GM21528 (cell line): ENCODE data around the gene TXNIP.
"Not testable (repeated sequence)": the region's sequence is repeated elsewhere in the genome, so short reads cannot be mapped to it uniquely, and the experiment has no call there.

Experiments used
- ATAC-seq: cut with Tn5 transposase; IDR thresholded peaks from one replicate; pipeline ENCODE4 v1.9.1; 2021; ENCODE audit warnings: mild to moderate bottlenecking, moderate library complexity; ENCODE audit not compliant: unreplicated experiment, low FRiP score

TXNIP gene, protein sequence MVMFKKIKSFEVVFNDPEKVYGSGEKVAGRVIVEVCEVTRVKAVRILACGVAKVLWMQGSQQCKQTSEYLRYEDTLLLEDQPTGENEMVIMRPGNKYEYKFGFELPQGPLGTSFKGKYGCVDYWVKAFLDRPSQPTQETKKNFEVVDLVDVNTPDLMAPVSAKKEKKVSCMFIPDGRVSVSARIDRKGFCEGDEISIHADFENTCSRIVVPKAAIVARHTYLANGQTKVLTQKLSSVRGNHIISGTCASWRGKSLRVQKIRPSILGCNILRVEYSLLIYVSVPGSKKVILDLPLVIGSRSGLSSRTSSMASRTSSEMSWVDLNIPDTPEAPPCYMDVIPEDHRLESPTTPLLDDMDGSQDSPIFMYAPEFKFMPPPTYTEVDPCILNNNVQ

DNA sequence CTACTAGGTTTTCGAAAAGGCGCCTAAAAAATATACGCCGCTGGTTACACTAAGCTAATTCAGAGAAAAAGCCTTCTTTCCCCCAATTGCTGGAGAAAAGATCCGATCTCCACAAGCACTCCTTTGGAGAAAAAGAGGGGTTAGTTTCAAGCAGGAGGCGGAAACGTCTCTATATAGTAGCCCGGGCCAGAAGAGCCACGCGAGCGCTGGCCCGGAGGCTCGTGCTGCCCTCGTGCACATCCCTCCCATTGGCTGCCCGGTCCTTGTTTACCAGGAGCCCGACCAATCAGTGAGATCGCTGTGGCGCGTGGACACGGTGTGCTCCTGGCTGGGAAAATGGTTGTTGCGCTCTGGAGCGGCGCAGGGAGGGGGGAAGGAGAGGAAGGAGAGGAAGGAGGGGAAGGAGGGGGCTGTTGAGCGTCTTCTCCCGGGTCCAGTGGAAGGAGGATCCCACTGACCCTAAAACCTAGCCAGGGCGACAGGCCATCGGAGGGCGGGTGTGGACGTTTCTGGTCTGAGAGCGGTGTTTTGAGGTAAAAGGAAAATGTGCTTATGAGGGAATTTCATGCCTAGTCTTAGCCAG, at the start of gene TXNIP:
Gene TXNIP, minus strand, starts transcription at position 147 of the 583 bp plus-strand sequence. CDS start 313 bp downstream, outside the sequence.
- ATAC-seq, result peak; percentile 87

DNA sequence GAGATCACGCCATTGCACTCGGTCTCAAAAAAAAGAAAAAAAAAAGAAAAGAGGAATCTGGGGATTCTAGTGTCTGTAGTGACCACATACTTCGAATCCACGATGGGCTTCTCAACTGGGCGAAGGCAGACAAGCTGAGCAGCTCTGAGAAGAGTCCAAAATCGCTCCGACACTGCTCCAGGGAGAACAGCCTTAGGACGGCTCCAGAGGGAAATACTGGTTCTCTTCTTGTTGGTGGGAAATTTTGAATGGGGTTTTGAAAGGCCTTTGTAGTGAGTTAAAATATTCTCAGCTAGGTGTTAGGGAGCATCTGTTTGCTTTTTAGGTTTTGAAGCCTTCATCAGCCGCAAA, 43.4 kb upstream of the TXNIP start:
- ATAC-seq, result no peak

DNA sequence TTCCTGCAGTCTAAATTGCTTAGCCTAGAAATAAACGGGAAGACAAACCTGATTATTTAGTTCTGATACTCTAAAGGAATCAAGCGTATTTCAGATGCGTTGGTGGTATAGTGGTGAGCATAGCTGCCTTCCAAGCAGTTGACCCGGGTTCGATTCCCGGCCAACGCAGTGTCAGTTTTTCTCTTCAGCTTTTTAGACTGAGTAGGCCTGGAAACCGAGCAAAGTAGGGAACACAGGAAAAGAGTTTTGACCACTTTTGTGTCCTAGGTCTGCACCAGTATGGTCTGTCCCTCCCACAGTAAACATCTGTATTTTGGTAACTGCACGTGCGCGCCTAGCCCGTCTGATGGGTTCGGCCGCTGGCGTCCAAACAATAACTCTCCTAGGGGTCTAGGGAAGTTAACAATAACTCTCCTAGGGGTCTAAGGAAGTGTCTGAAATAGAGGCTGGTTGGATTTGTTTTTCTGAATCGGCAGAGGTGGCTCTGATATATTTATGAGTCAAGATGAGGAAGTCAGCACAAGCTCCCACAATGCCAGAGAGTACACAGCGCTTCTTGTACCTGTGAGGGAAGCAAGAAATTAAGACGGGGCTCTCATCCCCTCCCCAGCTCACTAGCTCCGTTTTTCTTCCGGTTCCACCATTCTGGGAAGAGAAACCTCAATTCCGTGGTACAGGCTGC, 40.7 kb upstream of the TXNIP start:
- no peak for ATAC-seq

DNA sequence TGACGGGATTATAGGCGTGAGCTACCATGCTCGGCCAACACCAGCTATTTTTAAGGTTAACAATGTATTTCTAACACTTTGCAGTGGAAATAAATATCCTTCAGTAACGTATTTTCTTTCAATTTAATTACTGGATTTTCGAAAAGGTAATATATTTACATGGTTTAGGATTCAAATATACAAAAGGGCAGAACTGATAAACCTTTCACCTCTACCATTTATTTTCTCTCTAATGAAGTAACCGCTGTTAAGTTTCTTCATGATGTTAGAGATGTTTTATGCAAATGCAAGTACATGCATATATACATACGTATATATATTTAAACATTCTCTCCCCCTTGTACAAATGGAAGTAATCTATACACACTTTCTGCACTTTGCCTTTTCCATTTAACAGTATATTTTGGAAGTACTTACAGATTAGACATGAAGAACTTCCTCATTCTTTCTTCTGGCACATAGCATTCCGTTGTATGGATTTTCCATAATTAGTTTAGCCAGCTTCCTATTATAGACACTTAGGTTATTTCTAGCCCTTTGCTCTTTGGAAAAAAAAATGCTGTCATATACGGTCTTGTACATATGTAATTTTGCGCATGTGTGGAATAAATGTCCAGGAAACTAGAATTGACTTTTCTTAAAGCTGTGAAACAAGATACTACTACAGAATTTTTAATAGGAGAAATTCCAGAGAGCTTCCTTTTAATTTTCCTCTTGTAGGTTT, 40.0 kb upstream of the TXNIP start:
- ATAC-seq, result no peak

DNA sequence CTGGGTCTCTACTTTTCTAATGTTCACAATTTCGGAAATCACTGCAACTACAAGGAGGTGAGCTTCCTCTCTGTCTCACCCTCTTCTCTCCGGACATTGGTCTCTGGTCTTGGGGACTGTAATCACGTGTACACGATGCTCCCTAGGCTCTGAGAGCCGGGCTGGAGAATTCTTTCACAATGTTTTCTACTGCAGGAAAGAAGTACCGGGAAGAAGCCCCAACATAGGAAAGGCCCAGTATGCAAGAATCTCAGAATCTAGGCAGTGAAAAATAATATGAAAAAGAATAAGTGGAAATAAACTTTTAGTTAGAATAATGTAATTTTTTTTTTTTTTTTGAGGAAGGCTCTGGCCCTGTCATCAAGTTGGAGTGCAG, 38.7 kb upstream of the TXNIP start:
- no peak for ATAC-seq

DNA sequence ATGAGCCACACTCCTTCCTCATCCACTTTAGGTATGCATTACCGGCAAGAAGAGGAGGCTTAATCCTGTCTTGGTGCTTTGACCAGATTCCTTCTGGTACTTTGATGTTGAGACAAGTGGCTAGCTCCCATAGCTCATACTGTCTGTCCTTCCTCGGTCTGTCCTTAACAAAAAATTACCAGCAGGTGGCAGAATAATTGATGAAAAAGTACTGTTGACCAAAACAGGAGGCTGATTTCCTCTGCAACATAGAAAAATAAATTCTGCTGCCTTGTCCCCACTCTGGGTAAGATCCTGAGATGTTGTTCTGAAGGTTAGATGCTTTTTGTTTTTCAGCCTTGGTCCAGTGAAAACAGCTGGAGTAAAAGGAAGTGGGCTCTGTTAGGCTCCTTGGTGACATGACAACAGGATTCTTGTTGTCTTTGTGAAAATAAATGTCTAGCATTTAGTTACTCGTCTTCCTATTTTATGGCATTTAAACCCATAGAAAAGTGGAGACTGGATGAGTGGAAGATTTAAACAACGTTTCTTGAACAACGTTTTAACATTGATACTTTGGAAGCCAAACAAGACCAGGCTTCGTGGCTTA, 36.3 kb upstream of the TXNIP start:
- no peak for ATAC-seq

DNA sequence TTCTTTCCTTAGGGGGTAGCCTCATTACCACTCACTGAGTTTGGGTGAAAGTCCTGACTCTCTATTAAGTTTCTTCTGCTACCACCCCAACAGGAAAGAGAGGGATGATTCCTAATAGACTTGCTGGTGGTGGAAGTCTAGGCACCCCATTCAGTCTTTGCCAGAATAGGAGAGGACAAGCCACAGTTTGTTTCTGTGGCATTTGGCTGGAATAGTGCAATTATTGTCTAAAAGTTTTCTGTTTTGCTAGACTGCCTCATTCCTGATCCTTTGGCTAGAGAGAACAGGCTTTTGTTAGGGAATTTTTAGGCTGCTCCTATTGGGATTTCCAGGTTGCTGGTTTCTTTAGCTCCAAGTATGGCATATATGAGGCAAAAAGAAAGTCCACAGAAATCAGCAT, 35.1 kb upstream of the TXNIP start:
- ATAC-seq, result no peak

DNA sequence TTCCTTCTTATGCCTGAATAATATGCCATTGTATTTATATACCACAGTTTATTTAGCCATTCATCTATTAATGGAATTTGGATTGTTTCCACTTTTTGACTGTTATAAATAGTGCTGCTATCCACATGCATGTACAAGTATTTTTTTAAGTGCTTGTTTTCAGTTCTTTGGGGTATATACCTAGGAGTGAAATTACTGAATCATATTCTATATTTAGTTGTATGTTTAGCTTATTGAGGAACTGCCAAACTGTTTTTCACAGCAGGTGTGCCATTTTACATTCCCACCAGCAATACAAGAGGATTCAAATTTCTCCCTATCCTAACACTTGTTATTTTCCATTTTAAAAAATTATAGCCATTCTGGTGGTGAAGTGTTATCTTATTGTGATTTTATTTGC, 32.7 kb upstream of the TXNIP start:
- ATAC-seq, result no peak

DNA sequence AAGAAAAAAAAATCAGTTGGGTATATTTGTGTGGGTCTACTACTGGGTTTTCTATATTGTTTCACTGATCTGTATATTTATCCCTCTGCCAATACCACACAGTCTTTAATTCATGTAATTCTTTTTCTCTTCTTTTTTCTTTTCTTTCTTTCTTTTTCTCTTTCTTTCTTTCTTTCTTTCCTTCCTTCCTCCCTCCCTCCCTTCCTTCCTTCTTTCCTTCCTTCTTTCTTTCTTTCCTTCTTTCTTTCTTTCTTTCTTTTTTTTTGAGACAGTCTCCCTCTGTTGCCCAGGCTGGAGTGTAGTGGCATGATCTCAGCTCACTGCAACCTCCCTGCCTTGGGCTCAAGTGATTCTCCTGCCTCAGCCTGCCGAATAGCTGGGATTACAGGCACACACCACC, 30.3 kb upstream of the TXNIP start:
- ATAC-seq, result not testable (repeated sequence)

DNA sequence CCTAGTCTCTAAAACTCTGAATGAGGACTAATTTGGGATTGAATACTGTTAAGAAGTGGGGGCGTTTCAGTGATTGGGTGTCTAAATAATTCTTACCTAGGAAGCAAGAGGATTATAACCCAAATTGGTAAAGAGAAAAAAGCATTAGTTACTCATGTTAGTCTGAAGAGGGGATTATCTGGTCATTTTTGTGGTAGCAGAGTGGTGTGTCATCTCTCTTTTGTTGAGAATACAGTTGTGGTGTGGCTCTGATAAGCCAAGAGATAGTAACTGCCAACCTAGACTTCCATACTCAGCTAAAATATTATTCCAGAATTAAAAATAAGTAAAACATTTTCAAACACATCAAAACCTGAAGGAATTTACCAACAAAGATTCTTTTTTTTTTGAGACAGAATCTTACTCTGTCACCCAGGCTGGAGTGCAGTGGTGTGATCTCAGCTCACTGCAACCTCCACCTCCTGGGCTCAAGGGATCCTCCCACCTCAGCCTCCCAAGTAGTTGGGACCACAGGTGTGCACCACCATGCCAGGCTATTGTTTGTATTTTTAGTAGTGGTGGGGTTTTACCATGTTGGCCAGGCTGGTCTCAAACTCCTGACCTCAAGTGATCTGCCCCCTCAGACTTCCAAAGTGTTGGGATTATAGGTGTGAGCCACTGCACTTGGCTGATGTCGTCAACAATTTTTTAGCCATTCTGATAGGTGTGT, 29.6 kb upstream of the TXNIP start:
- not testable (repeated sequence) for ATAC-seq

DNA sequence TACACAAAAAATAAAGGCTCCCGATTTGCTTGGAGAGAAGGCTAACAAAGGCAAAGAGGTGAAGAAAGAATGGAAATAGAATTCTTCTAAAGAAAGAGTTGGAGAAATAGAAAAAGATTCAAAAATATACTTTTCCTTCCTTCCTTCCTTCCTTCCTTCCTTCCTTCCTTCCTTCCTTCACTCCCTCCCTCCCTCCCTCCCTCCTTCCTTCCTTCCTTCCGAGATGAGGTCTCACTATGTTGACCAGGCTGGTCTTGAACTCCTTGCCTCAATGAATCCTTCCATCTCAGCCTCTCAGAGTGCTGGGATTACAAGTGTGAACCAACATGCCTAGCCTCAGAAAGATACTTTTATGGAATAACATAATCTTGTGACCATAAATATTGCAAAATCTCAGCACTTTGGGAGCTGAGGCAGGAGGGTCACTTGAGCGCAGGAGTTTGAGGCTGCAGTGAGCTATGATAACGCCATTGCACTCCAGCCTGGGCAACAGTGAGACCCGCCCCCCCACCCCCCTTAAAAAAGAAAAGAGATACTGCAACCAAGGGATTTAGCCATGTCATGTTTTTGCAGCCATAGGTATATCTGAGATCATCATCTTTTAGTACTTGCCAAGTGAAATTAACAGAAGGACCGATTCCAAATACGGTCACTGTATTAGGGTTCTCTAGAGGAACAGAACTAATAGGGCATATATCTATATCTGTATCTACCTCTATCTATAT, 26.2 kb upstream of the TXNIP start:
- no peak for ATAC-seq

DNA sequence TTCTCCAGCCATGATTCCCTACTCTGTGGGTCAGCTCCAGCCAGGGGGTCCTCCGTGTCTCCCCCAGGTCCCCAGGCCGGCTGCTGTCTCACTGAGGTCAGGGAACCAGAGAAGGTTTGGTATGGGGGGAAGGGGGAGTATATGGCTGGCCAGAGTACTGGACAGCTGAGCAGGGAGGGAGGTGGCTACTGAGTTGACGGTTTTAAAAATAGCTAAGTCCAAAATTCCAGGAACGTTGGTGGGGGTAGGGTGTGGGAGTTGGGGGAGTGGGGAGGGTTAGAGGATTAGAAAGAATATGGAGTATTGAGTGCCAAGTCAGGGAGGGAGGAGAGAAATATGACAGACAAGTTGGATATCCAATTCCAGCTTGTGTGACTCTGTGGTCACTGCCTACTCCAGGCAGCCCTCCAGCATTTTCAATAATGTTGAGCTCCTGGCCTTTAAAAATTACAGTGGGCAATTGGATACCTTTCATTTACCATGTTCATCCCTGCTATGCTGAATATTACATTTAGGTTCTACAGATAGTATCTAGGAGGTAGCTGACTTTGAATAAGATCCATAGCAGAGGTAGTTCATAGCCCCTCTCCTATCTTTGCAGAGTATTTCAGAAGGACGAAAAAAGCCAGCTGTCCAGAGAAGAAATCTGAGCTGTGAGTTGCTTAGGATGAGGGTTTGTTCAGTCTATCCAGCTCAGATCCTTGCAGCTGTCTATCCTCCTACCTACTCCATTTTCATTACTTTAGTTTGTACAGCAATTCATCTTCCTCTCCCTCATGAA, 25.4 kb upstream of the TXNIP start, which contains the start of gene HJV:
Gene HJV, minus strand, starts transcription at position 114 of the 781 bp plus-strand sequence. CDS start 1,504 bp downstream, outside the sequence.
- ATAC-seq, result no peak

DNA sequence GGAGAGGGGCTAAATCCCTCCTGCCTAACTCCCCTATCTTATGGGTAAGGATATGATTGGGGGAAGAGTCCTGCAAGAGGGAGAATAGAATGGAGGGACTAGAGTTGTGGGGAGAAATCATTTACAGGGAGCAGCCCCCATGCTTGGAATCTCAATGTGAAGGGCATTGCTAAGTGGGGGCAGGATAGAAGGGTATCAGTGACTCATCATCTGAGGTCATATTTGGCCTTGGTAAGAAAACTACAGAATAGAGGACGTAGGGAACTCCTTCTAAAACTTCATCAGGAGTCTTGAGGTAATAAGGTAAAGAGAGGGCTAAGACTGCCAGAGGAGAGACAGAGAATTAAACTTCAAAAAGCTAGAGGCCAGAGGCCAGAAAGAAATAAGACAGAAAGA, 24.7 kb upstream of the TXNIP start:
- no peak for ATAC-seq

DNA sequence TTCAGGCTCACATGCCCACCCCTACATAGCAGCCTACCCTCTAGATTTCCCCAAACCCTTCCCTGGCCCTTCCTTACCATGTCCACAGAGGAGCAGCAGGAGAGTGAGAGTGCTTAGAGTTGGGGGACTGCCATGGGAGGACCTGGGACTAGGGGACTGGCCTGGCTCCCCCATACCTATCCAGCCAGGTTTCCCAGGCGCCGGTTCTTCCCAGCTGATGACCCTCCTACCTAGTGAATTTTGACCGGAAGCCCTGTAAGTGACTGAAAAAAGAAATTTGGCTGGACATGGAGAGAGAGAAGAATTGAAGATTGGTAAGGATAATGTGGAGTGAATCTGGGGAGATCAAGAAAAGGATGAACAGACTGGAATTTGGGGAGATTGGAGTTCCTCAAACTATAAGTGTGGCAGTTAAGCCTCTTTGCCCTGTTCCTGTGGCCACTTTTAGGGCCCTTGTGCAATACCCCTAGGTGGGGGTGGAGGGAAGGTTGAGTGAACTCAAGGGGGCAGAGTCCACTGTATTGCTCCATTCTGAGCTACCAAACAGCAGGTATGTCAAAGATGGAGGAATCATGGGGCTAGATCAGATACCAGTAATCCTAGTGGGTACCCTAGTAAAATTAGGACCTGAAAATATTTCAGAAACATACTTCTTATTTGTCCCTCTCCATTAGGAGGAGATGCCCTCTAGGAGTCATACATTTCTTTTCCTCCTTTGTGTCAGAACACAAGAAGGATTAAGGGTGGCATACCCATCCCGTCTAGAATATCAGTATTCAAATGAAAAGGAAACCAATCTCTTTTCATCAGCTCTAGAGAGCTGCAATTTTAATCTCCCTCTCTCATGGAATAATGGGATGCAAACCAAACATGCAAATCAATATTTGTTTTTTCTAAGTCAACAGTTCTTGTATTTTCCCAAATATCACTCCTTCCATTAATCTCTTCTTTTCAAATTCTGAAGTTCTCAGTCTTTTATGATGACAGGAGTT, 24.0 kb upstream of the TXNIP start:
- ATAC-seq, result no peak

DNA sequence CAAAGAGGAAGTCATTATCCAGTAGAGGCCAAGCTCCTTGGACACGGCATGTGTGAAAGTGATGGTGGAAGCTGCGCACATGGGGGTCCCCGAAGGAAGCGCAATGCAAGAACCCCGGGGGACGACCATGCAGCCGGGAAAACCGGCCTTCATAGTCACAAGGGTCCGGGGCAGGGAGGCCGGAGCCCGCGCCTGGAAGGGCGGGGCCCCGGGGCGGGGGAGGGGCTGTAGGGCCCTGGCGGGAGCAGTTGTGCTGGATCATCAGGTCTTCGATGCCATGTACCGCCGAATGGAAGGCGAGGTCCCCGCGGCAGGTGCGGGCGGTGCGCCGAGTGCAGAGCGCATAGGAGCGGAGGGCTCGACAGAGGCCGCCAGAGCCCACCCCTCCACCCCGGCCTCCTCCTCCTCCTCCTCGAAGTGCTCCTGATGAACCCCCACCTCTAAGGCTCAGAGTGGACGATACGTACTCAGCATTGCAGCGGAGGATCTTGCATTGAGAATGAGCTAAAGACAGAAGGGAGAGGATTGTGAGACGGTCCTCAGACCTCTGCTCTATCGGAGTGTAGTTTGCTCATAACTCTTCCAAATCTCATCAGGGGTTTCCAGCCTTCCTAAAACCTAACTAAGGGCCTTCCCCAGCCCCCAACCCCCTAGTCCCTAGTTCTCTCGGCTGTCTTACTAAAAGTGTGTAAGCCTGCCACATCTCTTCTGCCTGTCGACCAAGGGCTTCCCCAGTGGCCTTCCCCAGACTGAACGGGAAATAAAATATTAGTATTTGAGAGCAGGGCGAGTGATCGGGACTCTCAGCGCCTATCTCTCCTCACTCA, 23.1 kb upstream of the TXNIP start:
- no peak for ATAC-seq

DNA sequence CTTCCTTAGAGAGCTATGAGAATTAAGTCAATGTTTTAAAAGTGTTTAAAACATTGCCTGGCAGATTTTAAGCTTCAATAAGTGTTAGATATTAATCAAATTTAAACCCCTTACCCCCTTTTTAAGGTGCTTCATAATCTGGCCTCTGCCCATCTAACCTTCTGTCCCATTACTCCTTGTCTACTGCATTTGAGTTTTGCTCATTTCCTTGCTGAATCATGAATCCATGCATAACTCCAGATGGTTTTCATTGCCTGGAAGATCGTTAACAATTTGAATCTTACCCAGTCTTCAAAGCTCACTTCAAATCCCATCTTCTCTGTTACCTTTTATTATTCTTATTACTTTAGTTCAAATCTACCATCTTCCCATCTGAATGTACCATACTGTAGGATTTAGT, 20.5 kb upstream of the TXNIP start:
- no peak for ATAC-seq

DNA sequence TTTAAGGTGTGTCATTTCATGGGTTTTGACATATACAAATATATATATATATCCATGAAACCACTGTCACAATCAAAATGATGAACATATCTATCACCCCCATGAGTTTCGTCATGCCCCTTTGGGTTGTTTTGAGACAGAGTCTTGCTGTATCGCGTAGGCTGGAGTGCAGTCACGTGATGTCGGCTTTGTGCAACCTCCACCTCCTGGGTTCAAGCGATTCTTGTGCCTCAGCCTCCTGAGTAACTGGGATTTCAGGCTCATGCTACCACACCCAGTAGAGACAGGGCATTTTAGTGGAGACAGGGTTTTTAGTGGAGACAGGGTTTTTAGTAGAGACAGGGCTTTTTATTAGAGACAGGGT, 17.2 kb upstream of the TXNIP start:
- no peak for ATAC-seq
